Activated CD8-positive, alpha-beta T cell treated with anti-CD3 and anti-CD28 coated beads for 36 hours (primary cell): Measurements from ENCODE around the gene BRF1. TPM values are rescaled to one million over a fixed set of nuclear protein-coding genes. Genes with fewer than 3 reads are reported as not detected.

Experiments
- ATAC-seq: fragments of 200-7000 bp; cut with Tn5 transposase; one replicate; pipeline ENCODE4 v1.10.0; 2021; ENCODE audit warnings: mild to moderate bottlenecking, moderate library complexity
- CTCF ChIA-PET: fragments of 350-600 bp; sonication (Branson Sonifier 250); formaldehyde crosslinking; loops from one replicate; lab custom pipeline; 2021; ENCODE audit warnings: antibody characterized with exemption; lab: Charles Lee
- POLR2A ChIA-PET: fragments of 350-600 bp; sonication (Branson Sonifier 250); formaldehyde crosslinking; loops from one replicate; lab custom pipeline; 2021; ENCODE audit warnings: antibody characterized with exemption; lab: Charles Lee
- DNase-seq: peaks from one replicate; pipeline ENCODE4 v3.0.0-alpha.2; 2020
- H3K27ac Mint-ChIP-seq: one replicate; pipeline ENCODE4 v1.8.0; 2021; ENCODE audit warnings: mild to moderate bottlenecking, mixed read lengths
- H3K27me3 Mint-ChIP-seq: one replicate; pipeline ENCODE4 v1.8.0; 2021; ENCODE audit warnings: mixed read lengths
- H3K36me3 Mint-ChIP-seq: one replicate; pipeline ENCODE4 v1.8.0; 2021; ENCODE audit warnings: low read depth, mixed read lengths
- H3K4me1 Mint-ChIP-seq: one replicate; pipeline ENCODE4 v1.8.0; 2021; ENCODE audit warnings: low read depth, mixed read lengths
- H3K4me3 Mint-ChIP-seq: one replicate; pipeline ENCODE4 v1.8.0; 2021; ENCODE audit warnings: mild to moderate bottlenecking, moderate library complexity, mixed read lengths
- H3K9me3 Mint-ChIP-seq: one replicate; pipeline ENCODE4 v1.8.0; 2021; ENCODE audit warnings: mixed read lengths
- intact Hi-C: fragments of 100-400 bp; cut with micrococcal nuclease; formaldehyde crosslinking; loops from one replicate; pipeline ENCODE4 v1.10.0; 2022
- total RNA-seq, 2 experiments: library from RNA; stranded (reverse); gene quantifications; one replicate each; pipeline ENCODE4 v1.2.3, GENCODE V29; 2021
- TF ChIP-seq, protein P1 (sequence below): fragments of 200-600 bp; IDR thresholded peaks from one replicate; pipeline ENCODE4 v1.8.0; 2022; ENCODE audit warnings: antibody characterized with exemption, mild to moderate bottlenecking

Gene BRF1
- total RNA-seq, 2 experiments from 2014 or later: 25.3 to 26.6 TPM

GRCh38 chr14:105173901-105174894 is 126.6 kb downstream of the BRF1 start:
- H3K4me3 Mint-ChIP-seq: peak overlapping the region; percentile 24
- no peaks in the 10 kb centered on the region for H3K9me3 Mint-ChIP-seq
- no peaks in the 10 kb centered on the region for H3K36me3 Mint-ChIP-seq
- peaks cover 15% of the 10 kb centered on the region for H3K4me1 Mint-ChIP-seq
- peak; percentile 75 for ATAC-seq
- intact Hi-C loops: no loop called here
- peak overlapping the region; percentile 13 for H3K27ac Mint-ChIP-seq
- peaks cover 9% of the 10 kb centered on the region for H3K27me3 Mint-ChIP-seq
- TF ChIP-seq, protein P1, sequence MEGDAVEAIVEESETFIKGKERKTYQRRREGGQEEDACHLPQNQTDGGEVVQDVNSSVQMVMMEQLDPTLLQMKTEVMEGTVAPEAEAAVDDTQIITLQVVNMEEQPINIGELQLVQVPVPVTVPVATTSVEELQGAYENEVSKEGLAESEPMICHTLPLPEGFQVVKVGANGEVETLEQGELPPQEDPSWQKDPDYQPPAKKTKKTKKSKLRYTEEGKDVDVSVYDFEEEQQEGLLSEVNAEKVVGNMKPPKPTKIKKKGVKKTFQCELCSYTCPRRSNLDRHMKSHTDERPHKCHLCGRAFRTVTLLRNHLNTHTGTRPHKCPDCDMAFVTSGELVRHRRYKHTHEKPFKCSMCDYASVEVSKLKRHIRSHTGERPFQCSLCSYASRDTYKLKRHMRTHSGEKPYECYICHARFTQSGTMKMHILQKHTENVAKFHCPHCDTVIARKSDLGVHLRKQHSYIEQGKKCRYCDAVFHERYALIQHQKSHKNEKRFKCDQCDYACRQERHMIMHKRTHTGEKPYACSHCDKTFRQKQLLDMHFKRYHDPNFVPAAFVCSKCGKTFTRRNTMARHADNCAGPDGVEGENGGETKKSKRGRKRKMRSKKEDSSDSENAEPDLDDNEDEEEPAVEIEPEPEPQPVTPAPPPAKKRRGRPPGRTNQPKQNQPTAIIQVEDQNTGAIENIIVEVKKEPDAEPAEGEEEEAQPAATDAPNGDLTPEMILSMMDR: no peak
- CTCF ChIA-PET: no interaction called here
- peak; percentile 69 for DNase-seq
- POLR2A ChIA-PET: no interaction called here

- POLR2A ChIA-PET: no interaction called here
- TF ChIP-seq, protein P1: no peak
- intact Hi-C loops: no loop called here
- Mint-ChIP-seq H3K4me3 (no peak overlapping the region), H3K27me3 (peaks cover 9% of the 10 kb centered on the region), H3K36me3 (no peaks in the 10 kb centered on the region), H3K27ac (no peak overlapping the region), H3K9me3 (no peaks in the 10 kb centered on the region), H3K4me1 (peaks cover 15% of the 10 kb centered on the region)
- CTCF ChIA-PET: no interaction called here
- ATAC-seq (no peak), DNase-seq (no peak)
These were observed 127.7 kb downstream of the BRF1 start for GRCh38 chr14:105173145-105173544.

DNA sequence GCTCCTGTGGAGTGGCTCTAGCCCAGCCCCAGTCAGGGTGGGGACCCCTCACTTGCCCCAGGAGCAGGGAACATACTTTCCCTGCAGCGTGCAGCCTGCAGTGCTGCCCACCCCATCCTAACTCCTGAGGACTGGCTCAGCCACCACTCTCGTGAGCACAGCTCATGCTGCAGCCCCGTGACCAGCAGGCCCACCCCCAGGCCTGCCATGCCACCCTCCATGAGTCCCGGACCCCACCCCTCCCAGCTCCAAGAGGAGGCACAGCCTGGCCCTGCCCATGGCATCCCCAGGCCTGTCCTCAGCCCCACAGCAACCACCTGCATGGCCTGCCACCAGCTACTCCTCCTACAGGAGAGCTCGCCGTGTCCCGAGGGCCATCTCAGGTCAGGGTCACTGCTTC is 128.3 kb downstream of the BRF1 start:
- no peak overlapping the region for H3K4me3 Mint-ChIP-seq
- peaks cover 9% of the 10 kb centered on the region for H3K27me3 Mint-ChIP-seq
- CTCF ChIA-PET: interaction anchor here (0.7 kb wide), 1 partner anchor 82 kb away, joined by 3 read pairs; no protein-coding TSS in a partner anchor
- peaks cover 15% of the 10 kb centered on the region for H3K4me1 Mint-ChIP-seq
- no peaks in the 10 kb centered on the region for H3K36me3 Mint-ChIP-seq
- TF ChIP-seq, protein P1: no peak
- no peak overlapping the region for H3K27ac Mint-ChIP-seq
- POLR2A ChIA-PET: no interaction called here
- DNase-seq (no peak), ATAC-seq (no peak)
- intact Hi-C loops: no loop called here
- no peaks in the 10 kb centered on the region for H3K9me3 Mint-ChIP-seq

- peaks cover 17% of the 10 kb centered on the region for H3K27me3 Mint-ChIP-seq
- ATAC-seq (no peak), DNase-seq (no peak)
- peaks cover 13% of the 10 kb centered on the region for H3K4me1 Mint-ChIP-seq
- intact Hi-C loops: no loop called here
- no peak overlapping the region for H3K4me3 Mint-ChIP-seq
- TF ChIP-seq, protein P1: no peak
- POLR2A ChIA-PET: interaction anchor here (1.6 kb wide), 1 partner anchor 11 kb away, joined by 5 read pairs; no protein-coding TSS in a partner anchor
- H3K36me3 Mint-ChIP-seq: no peaks in the 10 kb centered on the region
- H3K27ac Mint-ChIP-seq: no peak overlapping the region
- H3K9me3 Mint-ChIP-seq: no peaks in the 10 kb centered on the region
- CTCF ChIA-PET: interaction anchor here (0.7 to 1.3 kb wide), 3 partner anchors 29 to 81 kb away, joined by 3 read pairs; no protein-coding TSS in a partner anchor
These were observed 129.7 kb downstream of the BRF1 start for GRCh38 chr14:105171004-105171673.
